HG03354 (cell line): ENCODE results near the gene PHIP.
A peak's percentile ranks its signal among the peaks of the same experiment; 100 is the strongest.
"Not testable (repeated sequence)": the region's sequence is repeated elsewhere in the genome, so short reads cannot be mapped to it uniquely, and the experiment has no call there.

Experiments used
- ATAC-seq: cut with Tn5 transposase; IDR thresholded peaks from one replicate; pipeline ENCODE4 v1.9.1; 2021; ENCODE audit warnings: mild to moderate bottlenecking; ENCODE audit not compliant: unreplicated experiment, poor library complexity, severe bottlenecking

PHIP gene

DNA sequence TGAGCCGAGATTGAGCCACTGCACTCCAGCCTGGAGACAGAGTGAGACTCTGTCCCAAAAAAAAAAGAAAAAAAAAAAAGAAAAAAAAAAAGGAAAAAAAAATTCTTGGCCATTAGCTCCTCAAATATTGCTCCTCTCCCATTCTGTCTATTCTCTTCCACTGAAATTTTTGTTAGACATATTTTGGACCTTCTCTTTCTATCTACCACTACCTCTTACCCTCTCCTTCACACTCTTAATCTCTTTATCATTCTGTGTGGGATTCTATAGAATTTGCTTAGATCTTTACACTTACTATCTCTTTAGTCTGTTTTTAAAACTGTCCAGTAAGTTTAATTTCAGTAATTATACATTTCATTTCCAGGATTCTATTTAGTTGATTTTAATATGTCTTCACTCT lies 125.7 kb downstream of the PHIP start:
- no peak for ATAC-seq

DNA sequence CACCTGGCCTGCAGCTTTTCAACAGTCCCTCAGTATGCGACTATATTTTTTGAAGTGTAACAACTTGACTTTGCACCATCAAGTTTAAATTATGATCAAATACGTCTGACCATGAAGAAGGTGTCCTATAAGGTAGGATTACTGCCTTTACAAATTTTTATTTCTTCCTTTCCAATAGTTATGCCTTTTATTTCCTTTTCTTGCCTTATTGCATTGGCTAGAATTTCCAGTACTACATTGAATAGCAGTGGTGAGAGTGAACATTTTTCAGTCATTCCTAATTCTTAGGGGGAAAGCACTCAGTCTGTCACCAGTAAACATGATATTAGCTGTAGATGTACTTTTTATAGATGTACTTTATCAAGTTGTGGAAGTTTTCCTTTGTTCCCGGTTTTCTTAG lies 129.3 kb downstream of the PHIP start:
- no peak for ATAC-seq

DNA sequence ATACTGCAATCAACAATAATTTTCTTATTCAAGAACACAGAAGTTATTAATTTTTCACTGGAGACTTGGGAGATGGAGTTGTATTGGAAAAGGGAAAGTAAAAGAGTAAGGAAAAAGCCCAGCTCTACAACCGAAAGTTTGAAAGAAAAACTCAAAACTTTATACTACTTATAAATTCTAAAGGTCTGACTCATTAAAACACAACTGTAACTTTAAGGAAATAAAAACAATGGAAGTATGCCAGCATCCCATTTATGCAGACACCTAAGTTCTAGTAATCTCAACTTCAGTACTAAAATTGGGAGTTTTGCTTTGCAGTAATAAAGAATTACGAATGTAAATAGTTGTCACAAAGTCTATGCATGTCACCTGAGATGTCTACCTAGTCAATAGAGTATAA lies 130.1 kb downstream of the PHIP start:
- no peak for ATAC-seq

DNA sequence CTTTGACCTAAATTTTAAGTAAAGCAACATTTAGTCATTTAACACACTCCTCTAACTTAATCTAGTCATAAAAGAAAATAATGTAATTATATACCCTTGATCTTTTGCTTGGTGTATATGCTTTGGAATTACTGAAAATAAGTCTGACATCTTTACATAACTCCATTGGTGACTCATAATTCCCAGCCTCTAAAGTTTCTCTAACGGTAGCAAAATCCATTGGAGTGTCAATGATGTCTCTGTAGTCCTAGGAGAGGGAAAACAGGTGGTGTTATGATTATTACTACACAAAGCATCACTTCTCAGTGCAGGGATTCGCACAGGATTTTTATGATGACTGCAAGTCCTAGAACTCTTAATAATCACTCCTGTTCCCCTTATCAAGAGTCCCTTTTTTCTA lies 130.5 kb downstream of the PHIP start:
- no peak for ATAC-seq

DNA sequence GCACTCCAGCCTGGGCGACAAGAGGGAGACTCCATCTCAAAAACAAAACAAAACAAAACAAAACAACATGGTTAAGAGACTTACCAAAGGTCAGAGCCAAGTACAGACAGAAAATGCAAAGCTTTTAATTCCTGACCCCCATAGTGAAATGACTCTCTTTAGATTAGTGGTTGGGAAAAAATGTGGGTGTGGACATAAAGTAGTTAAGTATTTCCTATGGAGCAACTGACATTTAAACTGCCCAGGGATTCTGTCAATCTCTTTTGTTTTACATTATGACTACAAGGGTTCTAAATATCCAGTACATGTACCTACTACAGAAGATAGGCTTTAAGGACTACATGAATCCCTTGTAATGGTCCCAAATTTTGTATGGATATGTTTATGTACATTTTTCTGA lies 135.6 kb downstream of the PHIP start:
- ATAC-seq = no peak

DNA sequence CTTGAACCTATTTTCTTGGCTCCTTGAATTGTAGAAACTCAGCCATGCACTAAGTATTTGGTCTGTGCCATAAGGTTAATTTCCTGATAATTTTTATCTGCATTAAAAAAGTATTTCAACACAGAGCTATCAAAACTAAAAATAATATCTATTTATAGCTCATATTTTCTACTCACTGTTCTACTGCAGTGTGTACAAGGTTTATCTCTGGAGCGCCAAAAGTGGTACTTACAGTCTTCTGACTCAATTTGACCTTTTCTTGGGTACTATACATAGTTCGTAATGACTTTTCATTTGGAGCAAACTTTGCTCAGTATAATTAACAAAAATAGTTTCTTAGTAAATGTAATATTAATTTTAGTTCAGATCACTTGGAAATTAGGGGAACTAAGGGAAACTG lies 141.5 kb downstream of the PHIP start:
- ATAC-seq = no peak

DNA sequence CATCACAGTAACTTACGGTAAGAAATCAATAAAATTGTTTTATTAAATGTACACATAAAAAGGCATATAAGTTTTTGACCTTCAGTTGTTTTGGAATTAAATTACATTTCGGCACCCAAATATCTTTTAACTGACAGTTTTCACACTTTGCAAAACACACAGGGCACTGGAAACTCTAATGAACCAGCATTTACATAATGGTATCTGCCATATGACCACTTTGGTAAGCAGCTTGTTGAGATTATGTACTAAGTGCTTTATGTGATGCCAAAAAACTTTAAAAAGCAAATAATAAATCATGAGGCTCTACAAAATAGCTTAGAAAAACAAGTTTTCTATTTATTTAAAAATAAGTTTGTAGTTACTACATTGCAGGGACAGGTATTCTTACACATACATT lies 142.5 kb downstream of the PHIP start:
- ATAC-seq = no peak

DNA sequence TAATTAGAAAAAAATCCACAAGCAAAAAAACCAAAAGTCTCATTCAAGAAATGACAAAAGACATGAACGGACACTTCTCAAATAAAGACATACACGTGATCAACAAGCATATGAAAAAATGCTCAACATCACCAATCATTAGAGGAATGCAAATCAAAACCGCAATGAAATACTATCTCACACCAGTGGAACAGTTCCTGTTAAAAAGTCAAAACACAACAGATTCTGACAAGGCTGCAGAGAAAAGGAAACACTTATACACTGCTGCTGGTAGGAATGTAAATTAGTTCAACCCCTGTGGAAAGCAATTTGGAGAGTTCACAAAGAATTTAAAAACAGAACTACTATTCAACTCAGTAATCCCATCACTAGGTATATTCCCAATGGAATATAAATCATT lies 152.7 kb downstream of the PHIP start:
- ATAC-seq = no peak

DNA sequence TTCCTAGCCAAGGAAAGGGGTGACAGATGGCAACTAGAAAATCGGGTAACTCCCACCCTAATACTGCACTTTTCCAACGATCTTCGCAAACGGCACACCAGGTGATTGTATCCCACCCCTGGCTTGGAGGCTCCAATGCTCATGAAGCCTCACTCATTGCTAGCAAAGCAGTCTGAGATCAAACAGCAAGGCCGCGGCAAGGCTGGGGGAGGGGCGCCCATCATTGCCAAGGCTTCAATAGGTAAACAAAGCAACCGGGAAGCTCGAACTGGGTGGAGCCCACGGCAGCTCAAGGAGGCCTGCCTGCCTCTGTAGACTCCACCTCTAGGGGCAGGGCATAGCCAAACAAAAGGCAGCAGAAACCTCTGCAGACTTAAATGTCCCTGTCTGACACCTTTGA lies 156.9 kb downstream of the PHIP start:
- ATAC-seq = not testable (repeated sequence)

DNA sequence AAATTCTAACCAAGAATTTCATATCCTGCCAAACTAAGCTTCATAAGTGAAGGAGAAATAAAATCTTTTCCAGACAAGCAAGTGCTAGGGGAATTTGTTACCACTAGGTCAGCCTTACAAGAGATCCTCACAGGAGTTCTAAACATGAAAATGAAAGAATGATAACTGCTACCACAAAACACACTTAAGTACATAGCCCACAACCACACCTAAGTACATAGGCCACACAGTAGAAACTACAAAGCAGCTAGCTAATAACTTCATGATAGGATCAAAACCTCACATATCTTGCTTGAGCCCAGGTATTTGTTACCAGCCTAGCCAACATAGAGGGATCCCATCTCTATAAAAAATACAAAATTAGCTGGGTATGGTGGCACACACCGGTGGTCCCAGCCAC lies 160.3 kb downstream of the PHIP start:
- no peak for ATAC-seq

DNA sequence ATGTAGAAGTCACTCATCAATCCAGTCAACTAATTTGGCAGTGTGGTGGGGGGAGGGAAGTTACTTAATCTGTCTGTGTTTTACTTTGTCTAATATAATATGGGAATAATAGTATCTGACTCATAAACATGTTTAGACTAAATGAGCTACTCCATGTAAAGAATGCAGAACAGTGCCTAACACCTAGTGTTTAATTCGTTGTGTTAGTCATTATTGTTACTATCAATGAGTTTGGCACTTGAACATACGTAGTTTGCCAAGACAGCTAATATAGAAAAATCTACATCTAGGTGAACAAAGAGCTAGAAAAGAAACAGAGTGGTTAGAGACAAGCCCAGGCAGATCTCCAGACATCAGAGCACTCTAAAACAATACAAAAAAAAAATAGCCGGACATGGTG lies 161.6 kb downstream of the PHIP start:
- no peak for ATAC-seq

DNA sequence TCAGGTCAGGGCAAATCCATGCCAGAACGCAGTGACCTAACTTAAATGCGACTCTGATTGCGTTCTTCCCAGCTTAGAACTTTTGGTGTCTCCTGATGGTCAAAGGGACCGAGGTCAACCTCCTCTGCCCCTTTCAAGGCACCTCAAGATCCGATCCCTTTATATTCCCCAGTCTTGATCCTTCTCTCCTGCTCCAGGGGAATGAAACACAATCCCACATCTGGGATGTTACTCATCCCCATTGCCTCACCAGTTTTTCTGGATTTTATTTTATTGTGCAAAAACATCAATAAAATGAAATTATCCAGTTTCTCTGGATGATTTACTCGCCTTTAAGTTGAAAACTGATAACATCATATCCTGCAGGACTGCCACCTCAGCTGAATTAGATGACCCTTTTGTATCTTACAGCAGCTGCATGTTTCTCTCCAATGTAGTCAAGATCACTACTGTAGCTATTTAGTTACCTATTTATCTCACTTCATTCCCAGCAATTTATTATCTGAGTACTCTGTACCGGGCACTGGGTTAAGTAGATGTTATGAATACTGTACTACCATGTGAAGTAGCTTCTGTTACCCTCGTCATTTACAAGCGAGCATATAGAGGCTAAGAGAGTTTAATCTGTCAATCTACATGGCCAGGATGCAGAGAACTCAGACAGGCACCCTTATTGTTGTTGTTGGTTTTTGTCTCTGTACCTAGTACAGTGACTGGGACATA lies 166.7 kb downstream of the PHIP start:
- no peak for ATAC-seq

DNA sequence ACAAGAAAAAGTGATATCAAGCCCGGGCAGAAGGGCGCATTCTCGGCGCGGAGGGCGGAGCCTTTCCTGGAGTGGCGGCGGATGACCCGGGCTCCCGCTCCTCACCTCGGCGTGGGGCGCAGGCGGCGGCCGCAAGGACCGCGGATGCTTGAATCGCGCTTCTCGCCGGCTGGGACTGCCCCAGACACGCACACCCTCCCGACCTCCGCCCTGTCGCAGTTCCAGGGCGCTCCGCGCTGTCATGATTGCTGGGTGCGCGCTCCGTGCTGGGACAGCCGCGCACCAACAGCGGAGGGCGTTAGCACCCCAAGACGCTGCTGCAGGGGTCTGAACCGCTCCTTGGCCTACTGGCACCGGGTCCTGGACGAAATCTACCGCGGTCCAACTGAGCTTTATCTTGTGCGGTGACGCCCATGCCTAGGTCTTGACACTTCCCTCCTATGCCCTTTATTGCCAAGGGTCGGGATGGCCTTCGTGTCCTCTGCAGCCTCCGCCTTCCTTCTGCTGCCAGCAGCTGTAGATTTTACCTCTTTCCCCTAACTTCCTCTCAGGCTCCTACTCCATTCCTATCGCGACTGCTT lies 167.4 kb downstream of the PHIP start:
- ATAC-seq = peak; percentile 62

DNA sequence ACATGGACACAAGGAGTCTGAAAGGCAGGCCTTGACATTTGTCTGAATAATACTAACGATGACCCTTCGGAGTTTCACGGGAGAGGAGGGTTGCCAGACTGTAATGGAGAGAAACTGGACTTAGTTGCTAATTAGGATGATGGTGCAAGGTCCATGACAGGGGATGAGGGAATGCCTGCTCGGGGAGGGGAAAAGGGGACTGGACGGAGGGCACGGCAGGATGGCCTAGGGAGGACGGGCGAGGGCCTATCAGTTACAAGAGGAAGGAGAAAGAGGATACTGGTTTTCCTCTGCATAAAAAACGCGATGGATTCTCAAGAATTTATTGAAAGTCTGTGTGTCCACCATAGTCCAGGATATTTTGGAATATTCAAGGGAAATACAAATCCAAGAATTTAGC lies 168.0 kb downstream of the PHIP start:
- no peak for ATAC-seq

DNA sequence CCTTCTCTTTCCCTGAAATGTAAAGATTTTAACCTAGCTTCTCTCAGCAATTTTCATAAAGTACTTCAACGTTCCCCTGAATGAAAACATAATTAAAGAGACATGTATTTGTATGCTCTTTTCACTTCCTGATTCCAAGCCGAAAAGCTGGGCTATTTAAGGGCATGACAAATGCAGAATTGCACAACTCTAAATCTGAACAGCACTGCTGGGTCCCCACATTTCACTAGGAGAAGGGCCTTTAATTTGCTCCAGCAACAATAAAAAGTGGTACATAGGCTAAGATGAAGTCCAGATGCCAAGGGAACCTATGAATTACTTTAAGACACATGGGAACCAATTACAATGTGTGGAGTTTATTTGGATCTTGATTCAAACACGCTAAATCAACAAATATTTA lies 168.7 kb downstream of the PHIP start:
- no peak for ATAC-seq

DNA sequence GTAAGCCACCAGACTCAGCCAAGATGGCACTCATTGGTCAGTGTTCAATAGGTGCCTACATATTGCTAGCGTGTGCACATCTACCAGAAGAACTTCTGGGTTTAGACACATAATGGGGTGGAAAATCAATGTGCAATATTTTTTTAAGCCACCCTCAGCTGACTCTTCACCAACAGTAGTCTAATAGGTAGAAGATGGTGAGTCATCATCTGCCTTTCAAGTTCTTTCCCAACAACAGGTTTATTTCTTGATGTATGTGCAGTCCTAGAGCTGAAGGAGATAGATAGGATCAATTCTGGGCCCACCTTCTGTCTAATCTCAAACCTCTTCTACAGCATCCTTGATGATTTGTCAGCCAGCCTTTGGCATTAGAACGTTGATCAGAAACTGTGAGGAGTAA lies 169.4 kb downstream of the PHIP start:
- ATAC-seq = no peak

DNA sequence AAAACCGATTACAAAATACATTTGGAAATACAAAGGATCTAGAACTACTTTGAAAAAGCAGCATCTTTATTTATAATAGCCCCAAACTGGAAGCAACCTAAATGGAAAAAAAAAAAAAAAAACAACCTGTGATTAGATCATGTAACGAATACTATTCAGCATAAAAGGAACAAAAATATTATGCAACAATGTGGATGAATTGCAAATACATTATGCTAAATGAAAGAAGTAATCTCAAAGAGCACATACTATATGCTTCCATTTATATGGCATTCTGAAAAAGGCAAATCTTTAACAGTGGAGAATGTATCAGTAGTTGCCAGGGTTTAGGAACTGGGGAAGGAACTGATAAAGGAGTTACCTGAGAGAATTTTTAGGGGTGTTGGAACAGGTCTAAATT lies 181.8 kb downstream of the PHIP start:
- ATAC-seq = no peak

DNA sequence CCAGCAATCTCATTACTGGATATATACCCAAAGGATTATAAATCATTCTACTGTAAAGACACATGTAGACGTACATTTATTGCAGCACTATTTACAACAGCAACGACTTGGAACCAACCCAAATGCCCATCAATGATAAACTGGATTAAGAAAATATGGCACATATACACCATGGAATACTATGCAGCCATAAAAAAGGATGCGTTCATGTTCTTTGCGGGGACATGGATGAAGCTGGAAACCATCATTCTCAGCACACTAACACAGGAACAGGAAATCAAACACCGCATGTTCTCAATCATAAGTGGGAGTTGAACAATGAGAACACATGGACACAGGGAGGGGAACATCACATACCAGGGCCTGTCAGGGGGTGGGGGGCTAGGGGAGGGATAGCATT lies 188.2 kb downstream of the PHIP start:
- not testable (repeated sequence) for ATAC-seq
